Heart left ventricle (tissue), 13 donors: ENCODE data around the gene DBR1.

Experiments
- POLR2A ChIP-seq, 2 donors: fragments of 450-650 bp; IDR thresholded peaks; one replicate each; pipeline ENCODE4 v1.6.1; 2017; ENCODE audit warnings: antibody characterized with exemption in 2 of 2, mild to moderate bottlenecking in 2 of 2, moderate library complexity in 2 of 2
- TF ChIP-seq, protein P1 (sequence below), 12 donors: fragments of 200-600 bp; sonication (generic) in 4 of 12; IDR thresholded peaks; one replicate each; pipeline versions ENCODE4 v1.5.0 to v1.8.0; 2018 to 2022; ENCODE audit warnings: antibody characterized with exemption in 12 of 12, mild to moderate bottlenecking in 5 of 12
- donor health status: ischemic (EF 13 %, LVEDD 7.1; RV severe dilation, severe dysfunction).
- donor health status: DM: no; HTN: yes; CAD: no.
- donor health status: DM: no; HTN: no; CAD: no.
- donor health status: ischemic (EF 25% LVEDD 6.9; RV normal size, moderate dysfunction).
- donor health status: ischemic (EF 25% LVEDD 5.7; RV mildly dilated, moderate dysfunction).
- donor health status: ischemic (EF 35%, LVEDD 5.7; RV mildly dilated, moderate dysfunction).
- donor health status: nonischemic (EF 11% LVEDD 7.7; RV severe dilation, severe dysfunction).
- donor health status: DM: yes; HTN: yes; CAD: no.
- donor health status: PGD.
- donor health status: ischemic (EF 29% LVEDD 5.4; RV normal size, mild dysfunction).
- donor health status: nonischemic (EF 23%, LVEDD 6.1; RV moderate dilation, normal function).

DNA sequence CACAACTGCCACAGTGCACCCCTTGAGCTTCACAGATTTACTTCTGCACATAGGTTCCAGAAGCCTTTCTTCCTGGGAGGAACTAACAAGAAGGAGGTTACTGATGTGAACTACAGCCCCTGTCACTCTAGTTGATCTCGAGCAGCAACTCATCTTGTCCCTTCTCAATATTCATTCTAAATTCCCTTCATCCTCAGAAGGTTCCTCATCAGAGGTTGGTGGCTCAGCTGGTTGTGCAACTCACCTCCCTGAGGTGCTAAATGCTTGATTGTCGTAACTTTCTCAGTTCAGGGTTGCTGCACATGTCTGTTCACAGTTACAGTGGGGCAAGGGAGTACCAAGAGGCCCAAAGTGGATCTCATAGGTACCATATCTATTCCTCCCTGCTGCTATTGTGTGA lies 36.9 kb downstream of the DBR1 start:
- TF ChIP-seq POLR2A (IDR thresholded peaks at IDR 0.05): no peak
- TF ChIP-seq, protein P1, sequence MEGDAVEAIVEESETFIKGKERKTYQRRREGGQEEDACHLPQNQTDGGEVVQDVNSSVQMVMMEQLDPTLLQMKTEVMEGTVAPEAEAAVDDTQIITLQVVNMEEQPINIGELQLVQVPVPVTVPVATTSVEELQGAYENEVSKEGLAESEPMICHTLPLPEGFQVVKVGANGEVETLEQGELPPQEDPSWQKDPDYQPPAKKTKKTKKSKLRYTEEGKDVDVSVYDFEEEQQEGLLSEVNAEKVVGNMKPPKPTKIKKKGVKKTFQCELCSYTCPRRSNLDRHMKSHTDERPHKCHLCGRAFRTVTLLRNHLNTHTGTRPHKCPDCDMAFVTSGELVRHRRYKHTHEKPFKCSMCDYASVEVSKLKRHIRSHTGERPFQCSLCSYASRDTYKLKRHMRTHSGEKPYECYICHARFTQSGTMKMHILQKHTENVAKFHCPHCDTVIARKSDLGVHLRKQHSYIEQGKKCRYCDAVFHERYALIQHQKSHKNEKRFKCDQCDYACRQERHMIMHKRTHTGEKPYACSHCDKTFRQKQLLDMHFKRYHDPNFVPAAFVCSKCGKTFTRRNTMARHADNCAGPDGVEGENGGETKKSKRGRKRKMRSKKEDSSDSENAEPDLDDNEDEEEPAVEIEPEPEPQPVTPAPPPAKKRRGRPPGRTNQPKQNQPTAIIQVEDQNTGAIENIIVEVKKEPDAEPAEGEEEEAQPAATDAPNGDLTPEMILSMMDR (IDR thresholded peaks at IDR 0.05): no peak
